ENCODE results near the gene RNF217. TPM values are rescaled to one million over a fixed set of nuclear protein-coding genes. Genes with fewer than 3 reads are reported as not detected.
"Not testable (repeated sequence)": the region's sequence is repeated elsewhere in the genome, so short reads cannot be mapped to it uniquely, and the experiment has no call there.

Gene RNF217
- total RNA-seq, 1 donor from 2014 or later: 49.8 TPM

DNA sequence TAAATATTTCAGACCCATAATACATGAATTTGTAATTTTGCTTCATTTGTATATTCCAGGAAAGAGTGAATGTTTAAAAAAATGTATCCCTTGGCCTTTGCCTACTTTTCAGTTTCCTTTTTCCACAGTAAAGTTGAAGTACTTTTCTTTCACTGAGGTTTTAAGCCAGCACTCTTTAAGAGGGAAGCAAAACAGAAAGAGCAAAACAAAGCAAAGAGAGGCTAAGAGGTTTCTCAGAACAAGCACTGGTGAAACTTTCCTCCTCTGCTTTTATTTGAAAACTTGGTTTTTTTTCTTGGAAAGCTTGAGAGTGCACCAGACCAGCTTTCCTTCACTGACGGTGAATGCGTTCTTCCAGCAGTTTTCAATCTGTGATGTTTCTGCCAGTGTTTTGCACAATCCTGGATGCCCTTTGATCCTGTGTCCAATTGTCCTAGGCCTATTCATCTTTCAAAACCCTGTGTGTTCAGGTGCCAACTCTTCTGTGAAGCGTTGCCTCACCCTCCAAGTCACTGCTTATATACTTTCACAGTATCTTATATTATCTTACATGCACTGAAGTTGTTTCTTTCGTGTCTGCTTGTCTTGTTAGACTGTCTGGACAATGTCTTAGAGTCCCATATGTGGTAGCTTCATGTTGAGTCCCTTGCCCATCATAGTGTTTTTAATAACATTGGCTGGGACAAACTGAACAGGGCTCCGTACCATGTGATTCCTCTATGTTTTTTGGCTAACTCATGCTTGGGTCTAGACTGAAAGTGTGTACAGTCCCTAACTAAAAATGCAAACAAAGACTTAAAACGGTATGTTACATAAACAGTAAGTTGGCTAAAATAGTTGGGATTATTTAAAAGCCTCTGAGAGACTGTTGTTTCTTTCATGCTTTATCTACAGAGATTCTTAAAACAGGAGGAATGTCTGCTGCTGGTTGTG is 1.9 kb downstream of the RNF217 start:
- Mint-ChIP-seq H3K27ac (peak overlapping the region; percentile 95), H3K9me3 (peaks cover 3% of the 10 kb centered on the region), H3K4me1 (peaks cover 47% of the 10 kb centered on the region), H3K4me3 (peak overlapping the region; percentile 81), H3K27me3 (ENCODE audit: low read depth) (no peaks in the 10 kb centered on the region), H3K36me3 (peaks cover 4% of the 10 kb centered on the region)
- DNase-seq (ENCODE audit: low spot score in 2 of 2, unreplicated experiment in 2 of 2): no peak
- TF ChIP-seq, protein P1, sequence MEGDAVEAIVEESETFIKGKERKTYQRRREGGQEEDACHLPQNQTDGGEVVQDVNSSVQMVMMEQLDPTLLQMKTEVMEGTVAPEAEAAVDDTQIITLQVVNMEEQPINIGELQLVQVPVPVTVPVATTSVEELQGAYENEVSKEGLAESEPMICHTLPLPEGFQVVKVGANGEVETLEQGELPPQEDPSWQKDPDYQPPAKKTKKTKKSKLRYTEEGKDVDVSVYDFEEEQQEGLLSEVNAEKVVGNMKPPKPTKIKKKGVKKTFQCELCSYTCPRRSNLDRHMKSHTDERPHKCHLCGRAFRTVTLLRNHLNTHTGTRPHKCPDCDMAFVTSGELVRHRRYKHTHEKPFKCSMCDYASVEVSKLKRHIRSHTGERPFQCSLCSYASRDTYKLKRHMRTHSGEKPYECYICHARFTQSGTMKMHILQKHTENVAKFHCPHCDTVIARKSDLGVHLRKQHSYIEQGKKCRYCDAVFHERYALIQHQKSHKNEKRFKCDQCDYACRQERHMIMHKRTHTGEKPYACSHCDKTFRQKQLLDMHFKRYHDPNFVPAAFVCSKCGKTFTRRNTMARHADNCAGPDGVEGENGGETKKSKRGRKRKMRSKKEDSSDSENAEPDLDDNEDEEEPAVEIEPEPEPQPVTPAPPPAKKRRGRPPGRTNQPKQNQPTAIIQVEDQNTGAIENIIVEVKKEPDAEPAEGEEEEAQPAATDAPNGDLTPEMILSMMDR (IDR thresholded peaks at IDR 0.05; ENCODE audit: unreplicated experiment): no peak

DNA sequence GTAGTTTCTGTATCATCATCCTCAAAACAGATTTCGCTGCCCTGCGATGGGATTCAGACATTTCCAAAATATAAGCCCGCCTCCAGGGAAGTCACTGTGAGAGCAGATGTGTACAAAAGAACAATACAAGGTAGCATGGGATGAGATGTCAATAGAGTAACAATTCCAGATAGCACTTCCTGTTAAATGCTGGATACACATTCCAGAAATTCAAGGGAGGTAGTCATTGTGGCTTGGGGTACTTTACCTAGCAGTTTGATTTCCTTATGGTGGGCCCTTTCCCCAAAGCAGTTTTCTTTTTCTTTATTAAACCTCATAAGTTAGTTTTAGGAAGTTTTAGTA is 2.5 kb downstream of the RNF217 start:
- TF ChIP-seq, protein P1 (IDR thresholded peaks at IDR 0.05; ENCODE audit: unreplicated experiment): no peak
- Mint-ChIP-seq H3K27ac (peak overlapping the region; percentile 95), H3K4me3 (peak overlapping the region; percentile 81), H3K27me3 (ENCODE audit: low read depth) (no peaks in the 10 kb centered on the region), H3K36me3 (peaks cover 4% of the 10 kb centered on the region), H3K9me3 (no peaks in the 10 kb centered on the region), H3K4me1 (peaks cover 47% of the 10 kb centered on the region)
- DNase-seq (ENCODE audit: low spot score in 2 of 2, unreplicated experiment in 2 of 2): no peak

DNA sequence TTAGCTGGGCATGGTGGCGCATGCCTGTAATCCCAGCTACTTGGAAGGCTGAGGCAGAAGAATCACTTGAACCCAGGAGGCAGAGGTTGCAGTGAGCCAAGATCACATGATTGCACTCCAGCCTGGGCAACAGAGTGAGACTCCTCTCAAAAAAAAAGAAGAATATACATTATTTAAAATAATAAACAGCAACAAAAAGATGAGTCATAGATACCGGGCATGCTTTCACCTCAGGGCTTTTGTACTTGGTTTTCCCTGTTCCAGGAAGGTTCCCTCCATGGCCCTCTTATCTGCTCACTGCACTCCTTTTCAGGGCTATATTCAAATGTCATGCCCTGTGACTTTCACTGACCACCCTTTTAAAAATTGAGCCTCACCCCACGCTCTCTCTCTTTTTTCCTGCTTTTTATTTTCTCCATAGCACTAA is 3.2 kb downstream of the RNF217 start:
- Mint-ChIP-seq H3K27ac (peak overlapping the region; percentile 95), H3K4me1 (peaks cover 47% of the 10 kb centered on the region), H3K4me3 (peak overlapping the region; percentile 81)
- H3K9me3 Mint-ChIP-seq; H3K27me3 Mint-ChIP-seq (ENCODE audit: low read depth); H3K36me3 Mint-ChIP-seq; DNase-seq (ENCODE audit: low spot score in 2 of 2, unreplicated experiment in 2 of 2): not testable (repeated sequence)

DNA sequence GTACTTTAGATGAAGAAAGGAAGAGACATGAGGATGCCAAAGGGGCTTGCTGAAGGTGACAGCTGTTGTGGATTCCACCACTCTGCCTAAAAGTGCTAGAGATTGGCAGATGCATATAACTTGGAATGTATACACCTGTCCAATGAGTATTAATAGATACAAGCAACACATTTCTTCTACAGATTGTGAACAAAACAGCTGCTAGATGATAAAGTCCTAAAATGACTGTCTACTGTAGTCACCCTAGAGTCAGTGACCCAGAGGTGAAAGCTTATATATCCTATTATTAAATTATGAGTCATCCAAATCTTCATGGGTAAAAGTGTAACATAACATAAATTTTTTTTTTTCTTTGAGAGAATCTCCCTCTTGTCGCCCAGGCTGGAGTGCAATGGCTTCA is 5.2 kb downstream of the RNF217 start:
- no peaks in the 10 kb centered on the region for H3K27me3 Mint-ChIP-seq (ENCODE audit: low read depth)
- H3K4me3 Mint-ChIP-seq: no peak overlapping the region
- no peaks in the 10 kb centered on the region for H3K9me3 Mint-ChIP-seq
- TF ChIP-seq, protein P1 (IDR thresholded peaks at IDR 0.05; ENCODE audit: unreplicated experiment): no peak
- H3K4me1 Mint-ChIP-seq: peaks cover 36% of the 10 kb centered on the region
- H3K27ac Mint-ChIP-seq: no peak overlapping the region
- H3K36me3 Mint-ChIP-seq: peaks cover 14% of the 10 kb centered on the region
- no peak for DNase-seq (ENCODE audit: low spot score in 2 of 2, unreplicated experiment in 2 of 2)

DNA sequence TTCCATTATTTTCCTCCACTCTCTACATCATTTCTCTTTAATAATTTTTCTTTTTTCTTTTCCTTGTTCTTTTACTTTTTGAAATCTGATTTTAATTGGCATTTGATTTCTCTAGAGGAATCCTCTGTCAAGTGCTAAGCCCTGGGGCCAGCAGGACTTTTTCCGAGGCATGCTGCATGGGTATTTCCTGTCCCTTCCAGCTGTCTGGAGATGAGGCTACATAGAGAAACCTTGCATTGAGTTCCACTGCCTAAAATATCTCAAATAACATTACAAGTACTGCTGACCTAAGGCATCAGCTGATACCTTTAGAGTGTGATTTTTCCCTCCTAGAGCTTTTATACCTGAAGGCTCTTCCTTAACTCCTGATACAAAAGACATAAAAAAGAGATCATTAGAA is 6.2 kb downstream of the RNF217 start:
- Mint-ChIP-seq H3K36me3 (peaks cover 22% of the 10 kb centered on the region), H3K9me3 (no peaks in the 10 kb centered on the region), H3K4me3 (peak overlapping the region; percentile 23), H3K4me1 (peaks cover 35% of the 10 kb centered on the region), H3K27me3 (ENCODE audit: low read depth) (no peaks in the 10 kb centered on the region), H3K27ac (peak overlapping the region; percentile 14)
- TF ChIP-seq, protein P1 (IDR thresholded peaks at IDR 0.05; ENCODE audit: unreplicated experiment): no peak
- no peak for DNase-seq (ENCODE audit: low spot score in 2 of 2, unreplicated experiment in 2 of 2)

DNA sequence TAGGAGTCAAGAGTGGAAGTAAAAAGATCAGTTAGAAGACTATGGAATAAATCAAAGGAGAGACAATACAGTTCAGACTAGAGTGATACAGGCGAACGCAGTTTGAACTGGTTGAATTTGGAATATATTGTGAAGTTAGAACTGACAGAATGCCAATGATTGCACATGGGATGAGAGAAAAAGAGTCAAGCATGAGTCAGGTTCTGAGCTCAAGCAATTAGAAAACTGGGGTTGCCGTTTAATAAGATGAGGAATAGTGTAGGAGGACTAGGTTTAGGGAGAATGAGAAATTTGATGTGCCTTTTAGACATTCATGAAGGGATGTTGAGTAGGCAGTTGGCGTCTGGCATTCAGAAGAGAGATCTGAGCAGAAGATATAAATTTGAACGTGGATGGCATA is 8.0 kb downstream of the RNF217 start:
- Mint-ChIP-seq H3K4me1 (peaks cover 19% of the 10 kb centered on the region), H3K27me3 (ENCODE audit: low read depth) (no peaks in the 10 kb centered on the region), H3K27ac (no peak overlapping the region), H3K4me3 (no peak overlapping the region), H3K36me3 (peaks cover 22% of the 10 kb centered on the region), H3K9me3 (no peaks in the 10 kb centered on the region)
- no peak for DNase-seq (ENCODE audit: low spot score in 2 of 2, unreplicated experiment in 2 of 2)
- TF ChIP-seq, protein P1 (IDR thresholded peaks at IDR 0.05; ENCODE audit: unreplicated experiment): no peak

All from mesothelial cell of epicardium (in vitro differentiated cells).